GM12891 (cell line): Measurements from ENCODE around the gene SIPA1L3.

Source experiments
- POLR2A ChIP-seq: IDR thresholded peaks from 2 replicates; pipeline ENCODE4 v1.6.1; 2011; ENCODE audit warnings: low read depth, low read length, control low read depth
- TAF1 ChIP-seq: IDR thresholded peaks from 2 replicates; pipeline ENCODE4 v1.6.1; 2011; ENCODE audit warnings: low read depth, low read length, control low read depth

- no peak for TF ChIP-seq POLR2A
- no peak for TF ChIP-seq TAF1
Measured at GRCh38 chr19:38060331-38060730, 153.3 kb downstream of the SIPA1L3 start.
